BE2C (cell line): Measurements from ENCODE around the gene SLC9C1.

ENCODE experiments used
- DNase-seq: peaks from one replicate; pipeline ENCODE4 v3.0.0-alpha.2; 2020
- H3K27me3 ChIP-seq: fragments of 250-450 bp; sonication (Bioruptor Pico); 2 replicates; pipeline ENCODE4 v1.5.1; 2020; ENCODE audit warnings: mild to moderate bottlenecking
- H3K36me3 ChIP-seq: fragments of 250-450 bp; sonication (Bioruptor Pico); 2 replicates; pipeline ENCODE4 v1.5.1; 2020; ENCODE audit warnings: mild to moderate bottlenecking
- H3K4me1 ChIP-seq: fragments of 250-450 bp; sonication (Bioruptor Pico); 2 replicates; pipeline ENCODE4 v1.5.1; 2020
- H3K4me3 ChIP-seq: 2 replicates; pipeline ENCODE4 v1.5.1; 2011; ENCODE audit warnings: low read depth, low read length
- H3K9me3 ChIP-seq: fragments of 250-450 bp; sonication (Bioruptor Pico); 2 replicates; pipeline ENCODE4 v1.5.1; 2020
- TF ChIP-seq, protein P1 (sequence below): IDR thresholded peaks from 2 replicates; pipeline ENCODE4 v1.5.1; 2012; ENCODE audit warnings: mild to moderate bottlenecking, low read depth, low read length

The SLC9C1 gene

GRCh38 chr3:112335434-112335781, 41.4 kb upstream of the SLC9C1 start:
- TF ChIP-seq, protein P1, sequence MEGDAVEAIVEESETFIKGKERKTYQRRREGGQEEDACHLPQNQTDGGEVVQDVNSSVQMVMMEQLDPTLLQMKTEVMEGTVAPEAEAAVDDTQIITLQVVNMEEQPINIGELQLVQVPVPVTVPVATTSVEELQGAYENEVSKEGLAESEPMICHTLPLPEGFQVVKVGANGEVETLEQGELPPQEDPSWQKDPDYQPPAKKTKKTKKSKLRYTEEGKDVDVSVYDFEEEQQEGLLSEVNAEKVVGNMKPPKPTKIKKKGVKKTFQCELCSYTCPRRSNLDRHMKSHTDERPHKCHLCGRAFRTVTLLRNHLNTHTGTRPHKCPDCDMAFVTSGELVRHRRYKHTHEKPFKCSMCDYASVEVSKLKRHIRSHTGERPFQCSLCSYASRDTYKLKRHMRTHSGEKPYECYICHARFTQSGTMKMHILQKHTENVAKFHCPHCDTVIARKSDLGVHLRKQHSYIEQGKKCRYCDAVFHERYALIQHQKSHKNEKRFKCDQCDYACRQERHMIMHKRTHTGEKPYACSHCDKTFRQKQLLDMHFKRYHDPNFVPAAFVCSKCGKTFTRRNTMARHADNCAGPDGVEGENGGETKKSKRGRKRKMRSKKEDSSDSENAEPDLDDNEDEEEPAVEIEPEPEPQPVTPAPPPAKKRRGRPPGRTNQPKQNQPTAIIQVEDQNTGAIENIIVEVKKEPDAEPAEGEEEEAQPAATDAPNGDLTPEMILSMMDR: no peak
- no peak for DNase-seq
- Histone ChIP-seq H3K4me1 (no peaks in the 10 kb centered on the region), H3K36me3 (no peaks in the 10 kb centered on the region), H3K4me3 (no peak overlapping the region), H3K9me3 (no peaks in the 10 kb centered on the region), H3K27me3 (no peaks in the 10 kb centered on the region)

- H3K36me3 ChIP-seq: no peaks in the 10 kb centered on the region
- DNase-seq: no peak
- no peaks in the 10 kb centered on the region for H3K27me3 ChIP-seq
- TF ChIP-seq, protein P1: no peak
- H3K4me3 ChIP-seq: no peak overlapping the region
- no peaks in the 10 kb centered on the region for H3K9me3 ChIP-seq
- no peaks in the 10 kb centered on the region for H3K4me1 ChIP-seq
Measured at GRCh38 chr3:112334691-112335433, 40.8 kb upstream of the SLC9C1 start.

DNA sequence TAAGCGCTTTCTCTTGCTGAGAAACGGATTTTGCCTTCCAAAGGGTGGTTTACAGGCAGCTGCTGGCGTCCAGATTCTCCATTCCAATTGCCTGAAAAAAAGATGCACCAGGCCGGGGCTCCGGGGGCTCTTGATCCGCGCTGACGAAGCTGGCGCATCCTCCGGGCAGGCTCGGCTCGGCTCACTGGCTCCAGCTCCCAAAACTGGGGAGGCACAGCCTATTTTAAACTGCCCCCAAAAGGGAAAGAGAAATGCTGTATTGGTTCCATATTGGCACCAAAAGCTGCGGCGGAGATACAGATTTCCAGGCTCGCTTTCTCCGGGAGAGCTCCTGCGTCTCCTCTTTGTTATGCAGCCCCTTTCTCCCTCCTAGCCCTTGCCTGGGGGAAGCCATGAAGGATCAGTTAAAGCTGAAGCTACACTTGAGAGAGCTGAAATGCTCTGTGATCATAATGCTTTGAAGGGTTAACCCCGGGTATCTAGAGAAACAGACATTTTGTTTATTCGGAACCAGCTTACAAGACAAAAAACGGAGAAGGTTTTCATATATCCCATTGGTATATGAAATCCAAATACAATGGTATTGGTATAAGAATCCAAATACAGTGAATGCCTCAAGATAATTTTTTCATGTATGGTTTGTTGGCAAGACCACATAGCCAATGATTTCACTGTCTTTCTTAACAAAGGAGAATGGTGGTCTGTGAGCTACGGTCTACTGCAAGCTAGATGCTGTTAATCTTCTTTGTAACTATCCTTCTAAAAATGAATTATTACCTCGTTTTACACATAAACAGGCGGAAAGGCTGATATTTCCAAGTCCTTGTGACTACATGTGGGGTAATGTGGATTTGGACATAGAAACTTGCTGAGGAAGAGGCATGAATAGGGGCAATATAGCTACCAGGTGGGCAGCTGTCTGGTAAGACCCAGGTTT, 39.6 kb upstream of the SLC9C1 start:
- Histone ChIP-seq H3K36me3 (no peaks in the 10 kb centered on the region), H3K4me1 (no peaks in the 10 kb centered on the region), H3K4me3 (peak overlapping the region; percentile 72), H3K9me3 (no peaks in the 10 kb centered on the region), H3K27me3 (no peaks in the 10 kb centered on the region)
- DNase-seq: peak; percentile 31
- TF ChIP-seq, protein P1: no peak

DNA sequence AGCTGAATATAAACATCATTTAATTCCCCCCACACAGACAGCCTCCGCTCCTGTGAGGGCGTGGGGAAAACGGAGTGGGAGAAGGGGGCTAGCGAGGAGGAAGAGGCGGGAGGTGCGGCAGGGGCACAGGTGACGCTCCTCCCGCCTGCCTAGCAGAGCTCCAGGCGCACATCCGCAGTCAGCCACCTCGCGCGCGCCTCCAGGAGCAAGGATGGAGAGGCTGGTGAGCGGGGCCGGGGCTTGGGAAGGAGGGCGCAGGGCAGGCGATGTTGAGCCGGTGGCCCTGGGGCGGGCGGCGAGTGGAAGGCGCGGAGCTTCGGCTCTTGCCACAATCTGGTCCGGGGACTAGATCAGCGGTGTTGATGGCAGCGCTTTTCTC, 39.0 kb upstream of the SLC9C1 start, which contains the start of gene CD200:
Gene CD200, plus strand, starts transcription at position 155 of the 379 bp plus-strand sequence. Its CDS starts 57 bp downstream, at position 212.
- no peaks in the 10 kb centered on the region for H3K36me3 ChIP-seq
- H3K27me3 ChIP-seq: no peaks in the 10 kb centered on the region
- no peaks in the 10 kb centered on the region for H3K9me3 ChIP-seq
- TF ChIP-seq, protein P1: no peak
- no peaks in the 10 kb centered on the region for H3K4me1 ChIP-seq
- H3K4me3 ChIP-seq: peak within 1 kb of the TSS; percentile 72
- DNase-seq: peak; percentile 81

GRCh38 chr3:112331851-112332250, 37.8 kb upstream of the SLC9C1 start:
- TF ChIP-seq, protein P1: no peak
- no peak for DNase-seq
- Histone ChIP-seq H3K36me3 (no peaks in the 10 kb centered on the region), H3K27me3 (no peaks in the 10 kb centered on the region), H3K4me3 (no peak overlapping the region), H3K9me3 (no peaks in the 10 kb centered on the region), H3K4me1 (no peaks in the 10 kb centered on the region)
